Measurements from ENCODE around the gene SMYD3. TPM values are rescaled to one million over a fixed set of nuclear protein-coding genes. Genes with fewer than 3 reads are reported as not detected.

Gene SMYD3
- total RNA-seq, 1 donor from 2014 or later, result 23.5 TPM

DNA sequence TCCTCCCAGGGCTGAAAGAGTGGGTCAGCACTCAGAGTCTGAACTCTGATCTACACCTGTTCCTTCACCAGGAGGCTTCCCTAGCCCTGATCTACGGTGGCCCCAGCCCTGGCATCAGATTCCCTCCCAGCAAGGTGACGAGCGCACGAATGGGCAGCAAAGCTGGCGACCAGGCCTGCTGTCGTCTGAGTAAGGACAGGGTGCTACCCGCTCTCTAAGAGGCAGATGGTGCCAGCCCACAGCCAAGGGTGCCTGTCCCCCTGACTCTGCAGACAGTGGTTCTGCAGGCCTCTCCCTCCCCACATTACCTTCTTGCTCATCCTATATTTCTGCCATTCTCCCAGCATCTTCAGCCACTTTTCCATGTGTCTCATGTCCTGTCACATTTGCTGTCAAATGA, 10.3 kb upstream of the SMYD3 start:
- Histone ChIP-seq H3K9me3 (ENCODE audit: control insufficient read depth in 3 of 3, low read length in 3 of 3) (peaks cover 0 to 12% (median 3%) of the 10 kb centered on the region in 3 donors), H3K9ac (ENCODE audit: low read depth in 1 of 3, low read length in 3 of 3) (no peak overlapping the region), H3K4me3 (ENCODE audit: low read length in 3 of 3) (no peak overlapping the region), H3K36me3 (ENCODE audit: control insufficient read depth in 3 of 3, insufficient read depth in 3 of 3, low read length in 3 of 3) (no peaks in the 10 kb centered on the region), H3K27me3 (ENCODE audit: control insufficient read depth in 3 of 3, insufficient read depth in 3 of 3, low read length in 3 of 3) (no peaks in the 10 kb centered on the region), H3K4me1 (ENCODE audit: control insufficient read depth in 3 of 3, insufficient read depth in 3 of 3, low read length in 3 of 3) (no peaks in the 10 kb centered on the region), H3K27ac (ENCODE audit: low read depth, low read length) (no peak overlapping the region)

DNA sequence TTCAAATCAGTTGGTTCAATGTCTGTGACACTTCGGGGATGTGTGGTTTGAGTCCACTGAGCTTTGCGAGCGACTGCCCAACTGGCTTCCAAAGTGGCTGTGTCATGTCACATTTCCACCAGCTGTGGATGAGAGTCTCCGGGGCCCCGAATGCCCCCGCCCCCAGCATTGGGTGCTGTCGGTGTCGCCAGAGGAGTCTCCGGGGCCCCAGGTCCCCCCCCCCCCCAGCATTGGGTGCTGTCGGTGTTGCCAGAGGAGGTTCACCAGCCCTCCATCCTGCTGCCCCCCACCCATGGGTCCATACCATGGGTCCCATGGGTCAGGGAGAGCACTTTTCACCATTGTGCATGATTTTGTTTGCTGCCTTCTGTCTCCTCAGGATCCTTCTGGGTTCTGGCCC, 9.0 kb upstream of the SMYD3 start:
- Histone ChIP-seq H3K36me3 (ENCODE audit: control insufficient read depth in 3 of 3, insufficient read depth in 3 of 3, low read length in 3 of 3) (no peaks in the 10 kb centered on the region), H3K9me3 (ENCODE audit: control insufficient read depth in 3 of 3, low read length in 3 of 3) (peaks cover 0 to 12% (median 3%) of the 10 kb centered on the region in 3 donors), H3K4me3 (ENCODE audit: low read length in 3 of 3) (no peak overlapping the region), H3K27ac (ENCODE audit: low read depth, low read length) (no peak overlapping the region), H3K4me1 (ENCODE audit: control insufficient read depth in 3 of 3, insufficient read depth in 3 of 3, low read length in 3 of 3) (no peaks in the 10 kb centered on the region), H3K9ac (ENCODE audit: low read depth in 1 of 3, low read length in 3 of 3) (no peak overlapping the region), H3K27me3 (ENCODE audit: control insufficient read depth in 3 of 3, insufficient read depth in 3 of 3, low read length in 3 of 3) (no peaks in the 10 kb centered on the region)

DNA sequence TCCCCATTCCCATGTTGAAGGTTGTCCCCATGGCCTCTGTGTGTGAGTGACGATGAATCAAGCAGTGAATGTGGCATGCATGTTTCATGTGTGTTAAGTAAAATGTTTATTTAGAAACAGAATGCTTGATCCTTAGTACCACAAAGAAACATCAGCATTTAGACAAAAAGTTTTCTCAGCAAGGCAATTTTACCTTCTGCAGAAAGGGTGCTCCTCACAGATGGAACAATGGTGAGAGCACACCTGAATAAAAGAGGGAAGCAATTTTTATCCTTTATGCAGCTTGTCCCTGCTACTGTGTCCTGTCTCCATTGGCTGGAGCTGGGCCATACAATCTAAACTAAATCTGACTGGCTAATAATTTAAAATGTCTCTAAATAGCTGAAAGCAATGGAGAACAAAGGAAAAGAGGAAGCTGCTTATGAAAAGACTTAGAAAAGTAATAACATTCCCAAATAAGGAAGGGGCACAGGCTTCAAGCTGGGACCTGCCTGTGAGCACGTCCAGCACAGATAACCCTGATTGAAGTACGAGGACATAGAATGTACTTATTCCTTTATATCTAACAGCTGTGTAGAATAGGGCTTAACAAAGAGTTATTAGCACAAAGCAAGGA, 8.4 kb upstream of the SMYD3 start:
- Histone ChIP-seq H3K27ac (ENCODE audit: low read depth, low read length) (no peak overlapping the region), H3K9me3 (ENCODE audit: control insufficient read depth in 3 of 3, low read length in 3 of 3) (peaks cover 0 to 12% (median 3%) of the 10 kb centered on the region in 3 donors), H3K9ac (ENCODE audit: low read depth in 1 of 3, low read length in 3 of 3) (no peak overlapping the region), H3K4me1 (ENCODE audit: control insufficient read depth in 3 of 3, insufficient read depth in 3 of 3, low read length in 3 of 3) (no peaks in the 10 kb centered on the region), H3K4me3 (ENCODE audit: low read length in 3 of 3) (no peak overlapping the region), H3K36me3 (ENCODE audit: control insufficient read depth in 3 of 3, insufficient read depth in 3 of 3, low read length in 3 of 3) (no peaks in the 10 kb centered on the region), H3K27me3 (ENCODE audit: control insufficient read depth in 3 of 3, insufficient read depth in 3 of 3, low read length in 3 of 3) (no peaks in the 10 kb centered on the region)

DNA sequence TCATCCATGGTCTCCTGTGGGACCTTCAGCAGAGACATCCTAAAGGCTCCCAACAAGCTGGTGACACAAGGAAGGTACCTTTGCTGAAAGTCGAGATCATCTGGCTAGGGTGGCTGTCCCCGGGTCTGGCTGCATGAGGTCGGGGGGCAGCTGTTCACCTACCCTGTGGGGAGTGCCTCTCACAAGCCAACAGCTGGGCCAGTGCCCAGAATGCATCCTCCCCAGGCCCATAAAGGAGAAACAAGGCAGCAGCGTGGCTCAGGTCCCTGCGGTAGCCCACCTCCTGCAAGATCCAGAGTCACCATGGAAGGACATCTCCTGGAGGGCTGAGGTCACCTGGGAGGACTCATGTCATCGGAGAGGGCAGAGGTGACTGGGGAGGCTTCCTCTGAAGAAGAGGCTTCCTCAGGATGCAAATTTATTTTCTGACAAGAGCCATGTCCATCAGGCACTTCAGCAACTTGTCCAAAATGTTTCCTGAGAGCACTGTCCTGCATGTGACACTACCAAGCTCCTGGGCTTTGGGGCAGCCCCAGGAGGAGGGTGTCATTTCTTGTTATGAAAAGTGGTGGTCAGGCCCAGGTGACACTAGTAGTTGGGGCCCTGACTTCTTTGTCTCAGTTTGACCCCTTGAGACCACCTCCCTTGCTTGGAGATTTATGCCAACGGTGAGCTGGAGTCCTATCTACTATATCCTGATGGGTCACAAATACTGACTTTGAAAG, 6.7 kb upstream of the SMYD3 start:
- Histone ChIP-seq H3K27me3 (ENCODE audit: control insufficient read depth in 3 of 3, insufficient read depth in 3 of 3, low read length in 3 of 3) (no peaks in the 10 kb centered on the region), H3K4me3 (ENCODE audit: low read length in 3 of 3) (no peak overlapping the region), H3K4me1 (ENCODE audit: control insufficient read depth in 3 of 3, insufficient read depth in 3 of 3, low read length in 3 of 3) (no peaks in the 10 kb centered on the region), H3K9me3 (ENCODE audit: control insufficient read depth in 3 of 3, low read length in 3 of 3) (peaks cover 0 to 12% (median 3%) of the 10 kb centered on the region in 3 donors), H3K9ac (ENCODE audit: low read depth in 1 of 3, low read length in 3 of 3) (no peak overlapping the region), H3K36me3 (ENCODE audit: control insufficient read depth in 3 of 3, insufficient read depth in 3 of 3, low read length in 3 of 3) (no peaks in the 10 kb centered on the region), H3K27ac (ENCODE audit: low read depth, low read length) (no peak overlapping the region)

GRCh38 chr1:246513041-246513440, 6.0 kb upstream of the SMYD3 start:
- Histone ChIP-seq H3K36me3 (ENCODE audit: control insufficient read depth in 3 of 3, insufficient read depth in 3 of 3, low read length in 3 of 3) (no peaks in the 10 kb centered on the region), H3K27ac (ENCODE audit: low read depth, low read length) (no peak overlapping the region), H3K9me3 (ENCODE audit: control insufficient read depth in 3 of 3, low read length in 3 of 3) (peaks cover 0 to 12% (median 3%) of the 10 kb centered on the region in 3 donors), H3K9ac (ENCODE audit: low read depth in 1 of 3, low read length in 3 of 3) (no peak overlapping the region), H3K4me3 (ENCODE audit: low read length in 3 of 3) (no peak overlapping the region), H3K4me1 (ENCODE audit: control insufficient read depth in 3 of 3, insufficient read depth in 3 of 3, low read length in 3 of 3) (no peaks in the 10 kb centered on the region), H3K27me3 (ENCODE audit: control insufficient read depth in 3 of 3, insufficient read depth in 3 of 3, low read length in 3 of 3) (no peaks in the 10 kb centered on the region)

DNA sequence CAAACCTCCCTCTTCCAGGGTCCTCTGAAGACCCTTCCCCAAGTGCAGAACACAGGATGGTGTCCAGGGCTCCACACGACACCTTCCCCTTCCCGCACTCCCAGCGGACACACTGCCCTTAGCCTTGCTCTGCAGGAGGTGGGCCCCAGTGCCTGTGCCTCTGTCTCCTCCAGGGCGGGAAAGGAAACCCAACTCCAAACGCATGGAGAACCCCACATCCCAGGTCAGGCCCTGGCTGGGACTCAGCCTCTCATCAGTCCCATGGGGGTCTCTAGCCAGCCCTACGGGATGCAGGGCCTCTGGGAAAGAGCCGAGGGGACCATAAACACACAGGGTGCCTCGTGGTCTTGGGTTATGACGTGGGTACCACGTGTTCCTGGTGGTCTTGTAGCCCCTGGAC, 5.6 kb upstream of the SMYD3 start:
- H3K4me3 ChIP-seq (ENCODE audit: low read length in 3 of 3), result no peak overlapping the region

DNA sequence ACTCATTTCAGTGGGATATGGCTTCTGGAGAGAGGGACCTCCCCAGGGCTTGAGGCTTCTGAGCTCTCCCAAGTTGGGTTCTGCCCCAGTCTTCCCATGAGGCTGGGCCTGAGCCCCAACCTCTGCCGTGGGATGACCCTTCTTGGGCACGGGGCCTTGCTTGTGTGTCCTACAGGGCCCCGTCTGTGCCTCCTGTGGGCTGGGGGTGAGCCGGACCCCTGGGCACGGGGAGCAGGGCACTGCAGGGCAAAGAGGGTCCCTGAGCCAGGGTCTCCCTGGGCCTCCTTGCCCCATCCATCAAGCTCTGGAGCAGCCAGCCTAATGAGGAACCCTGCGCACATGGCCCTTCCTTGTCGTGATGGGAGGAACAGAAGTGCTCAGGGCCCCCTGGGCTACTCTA, 5.2 kb upstream of the SMYD3 start:
- H3K9ac ChIP-seq (ENCODE audit: low read depth in 1 of 3, low read length in 3 of 3), result no peak overlapping the region
- no peak overlapping the region for H3K27ac ChIP-seq (ENCODE audit: low read depth, low read length)
- H3K36me3 ChIP-seq (ENCODE audit: control insufficient read depth in 3 of 3, insufficient read depth in 3 of 3, low read length in 3 of 3), result no peaks in the 10 kb centered on the region
- H3K4me3 ChIP-seq (ENCODE audit: low read length in 3 of 3), result no peak overlapping the region
- no peaks in the 10 kb centered on the region for H3K27me3 ChIP-seq (ENCODE audit: control insufficient read depth in 3 of 3, insufficient read depth in 3 of 3, low read length in 3 of 3)
- H3K4me1 ChIP-seq (ENCODE audit: control insufficient read depth in 3 of 3, insufficient read depth in 3 of 3, low read length in 3 of 3), result peaks cover 0 to 4% (median 0%) of the 10 kb centered on the region in 3 donors
- peaks cover 0 to 12% (median 3%) of the 10 kb centered on the region in 3 donors for H3K9me3 ChIP-seq (ENCODE audit: control insufficient read depth in 3 of 3, low read length in 3 of 3)

More for the DNA sequence above, 5.6 kb upstream of the SMYD3 start:
- no peaks in the 10 kb centered on the region for H3K27me3 ChIP-seq (ENCODE audit: control insufficient read depth in 3 of 3, insufficient read depth in 3 of 3, low read length in 3 of 3)
- peaks cover 0 to 12% (median 3%) of the 10 kb centered on the region in 3 donors for H3K9me3 ChIP-seq (ENCODE audit: control insufficient read depth in 3 of 3, low read length in 3 of 3)
- no peak overlapping the region for H3K9ac ChIP-seq (ENCODE audit: low read depth in 1 of 3, low read length in 3 of 3)
- H3K36me3 ChIP-seq (ENCODE audit: control insufficient read depth in 3 of 3, insufficient read depth in 3 of 3, low read length in 3 of 3), result no peaks in the 10 kb centered on the region
- no peak overlapping the region for H3K27ac ChIP-seq (ENCODE audit: low read depth, low read length)
- peaks cover 0 to under 1% (median 0%) of the 10 kb centered on the region in 3 donors for H3K4me1 ChIP-seq (ENCODE audit: control insufficient read depth in 3 of 3, insufficient read depth in 3 of 3, low read length in 3 of 3)

DNA sequence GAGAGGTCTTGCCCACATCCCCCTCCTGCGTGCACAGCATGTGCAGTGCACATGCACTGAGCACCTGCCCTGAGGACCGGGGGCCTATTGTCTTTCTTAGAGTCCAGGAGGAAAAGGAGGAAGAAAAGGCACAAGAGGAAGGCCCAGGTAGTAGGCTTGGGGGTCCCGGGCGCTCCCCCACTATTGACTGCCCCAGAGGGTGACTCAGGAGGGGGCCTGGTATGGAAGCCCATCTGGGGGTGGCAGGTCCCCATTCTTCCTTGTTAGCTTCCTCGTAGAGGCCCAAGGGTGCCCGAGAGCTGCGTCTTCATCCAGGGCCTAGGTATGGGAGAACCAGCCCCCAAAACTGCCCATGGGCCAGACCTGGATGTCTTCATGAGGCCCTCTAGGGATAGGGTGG, 4.1 kb upstream of the SMYD3 start:
- Histone ChIP-seq H3K27ac (ENCODE audit: low read depth, low read length) (no peak overlapping the region), H3K36me3 (ENCODE audit: control insufficient read depth in 3 of 3, insufficient read depth in 3 of 3, low read length in 3 of 3) (no peaks in the 10 kb centered on the region), H3K9me3 (ENCODE audit: control insufficient read depth in 3 of 3, low read length in 3 of 3) (peaks cover 0 to 6% (median under 1%) of the 10 kb centered on the region in 3 donors), H3K9ac (ENCODE audit: low read depth in 1 of 3, low read length in 3 of 3) (no peak overlapping the region), H3K4me1 (ENCODE audit: control insufficient read depth in 3 of 3, insufficient read depth in 3 of 3, low read length in 3 of 3) (peaks cover 3 to 9% (median 5%) of the 10 kb centered on the region in 3 donors), H3K4me3 (ENCODE audit: low read length in 3 of 3) (no peak overlapping the region), H3K27me3 (ENCODE audit: control insufficient read depth in 3 of 3, insufficient read depth in 3 of 3, low read length in 3 of 3) (no peaks in the 10 kb centered on the region)

DNA sequence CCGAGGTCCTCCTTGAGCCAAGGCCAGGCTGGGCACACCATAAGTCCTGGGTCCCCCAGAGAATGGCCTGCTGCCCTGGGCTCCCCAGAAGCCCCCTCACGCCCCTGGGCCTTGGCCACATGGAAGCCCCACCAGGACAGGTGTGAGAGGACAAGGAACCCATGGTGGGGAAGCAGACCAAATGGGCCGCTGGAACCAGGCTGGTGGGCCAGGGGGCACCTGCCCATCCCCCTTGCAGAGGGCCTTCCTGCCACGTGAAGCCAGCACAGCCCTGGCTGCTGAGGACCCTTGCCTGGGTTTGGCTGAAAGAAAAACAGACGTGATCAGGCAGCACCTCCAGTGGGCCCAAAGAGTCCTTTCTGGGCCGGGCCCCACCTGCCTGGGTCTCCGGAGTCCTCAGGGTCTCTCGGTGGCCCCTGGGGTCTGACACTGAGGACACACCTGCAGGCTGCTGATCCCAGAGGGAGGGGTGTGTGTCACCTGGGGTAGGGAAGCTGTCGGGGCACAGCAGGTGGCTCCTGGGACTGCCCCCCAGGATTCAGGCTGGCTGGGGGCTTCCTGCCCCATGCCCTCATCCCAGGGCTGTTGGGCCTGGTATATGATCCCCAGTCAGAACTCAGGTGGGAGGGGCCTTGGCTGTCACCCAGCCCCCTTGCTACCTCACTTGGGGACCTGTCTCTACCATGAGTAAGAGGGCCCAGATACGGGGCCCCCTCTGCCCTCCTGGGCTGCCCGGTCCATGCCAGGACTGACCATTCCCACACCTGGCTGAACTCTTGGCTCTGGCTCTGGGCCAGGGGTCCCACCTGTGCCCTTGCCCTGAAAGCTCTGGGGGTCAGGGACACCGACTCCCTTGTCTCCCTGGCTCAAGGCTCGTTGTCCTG, 3.3 kb upstream of the SMYD3 start:
- Histone ChIP-seq H3K36me3 (ENCODE audit: control insufficient read depth in 3 of 3, insufficient read depth in 3 of 3, low read length in 3 of 3) (no peaks in the 10 kb centered on the region), H3K27ac (ENCODE audit: low read depth, low read length) (no peak overlapping the region), H3K4me3 (ENCODE audit: low read length in 3 of 3) (no peak overlapping the region), H3K9ac (ENCODE audit: low read depth in 1 of 3, low read length in 3 of 3) (no peak overlapping the region), H3K27me3 (ENCODE audit: control insufficient read depth in 3 of 3, insufficient read depth in 3 of 3, low read length in 3 of 3) (no peaks in the 10 kb centered on the region), H3K4me1 (ENCODE audit: control insufficient read depth in 3 of 3, insufficient read depth in 3 of 3, low read length in 3 of 3) (peaks cover 7 to 11% (median 8%) of the 10 kb centered on the region in 3 donors), H3K9me3 (ENCODE audit: control insufficient read depth in 3 of 3, low read length in 3 of 3) (peaks cover 0 to 6% (median 0%) of the 10 kb centered on the region in 3 donors)

Data from skeletal muscle tissue (tissue), 4 donors.